Glutamatergic neuron (in vitro differentiated cells): Measurements from ENCODE around the gene CNBD2. TPM values are rescaled to one million over a fixed set of nuclear protein-coding genes. Genes with fewer than 3 reads are reported as not detected.
"Not testable (repeated sequence)": the region's sequence is repeated elsewhere in the genome, so short reads cannot be mapped to it uniquely, and the experiment has no call there.

Experiments used
- DNase-seq: peaks from one replicate; pipeline ENCODE4 v3.0.0; 2022
- H3K27ac Mint-ChIP-seq: one replicate; pipeline ENCODE4 v1.8.0; 2020; ENCODE audit warnings: mild to moderate bottlenecking, mixed read lengths, inconsistent platforms; ENCODE audit not compliant: unreplicated experiment
- H3K27me3 Mint-ChIP-seq: one replicate; pipeline ENCODE4 v1.8.0; 2020; ENCODE audit warnings: mild to moderate bottlenecking, moderate library complexity, mixed read lengths, inconsistent platforms; ENCODE audit not compliant: unreplicated experiment
- H3K36me3 Mint-ChIP-seq: one replicate; pipeline ENCODE4 v1.8.0; 2020; ENCODE audit warnings: mild to moderate bottlenecking, mixed read lengths, inconsistent platforms; ENCODE audit not compliant: unreplicated experiment
- H3K4me1 Mint-ChIP-seq: one replicate; pipeline ENCODE4 v1.8.0; 2020; ENCODE audit warnings: mild to moderate bottlenecking, low read depth, mixed read lengths, inconsistent platforms; ENCODE audit not compliant: unreplicated experiment
- H3K4me3 Mint-ChIP-seq: one replicate; pipeline ENCODE4 v1.8.0; 2020; ENCODE audit warnings: mild to moderate bottlenecking, mixed read lengths, inconsistent platforms; ENCODE audit not compliant: unreplicated experiment
- H3K9me3 Mint-ChIP-seq: one replicate; pipeline ENCODE4 v1.8.0; 2020; ENCODE audit warnings: mild to moderate bottlenecking, moderate library complexity, mixed read lengths, inconsistent platforms; ENCODE audit not compliant: unreplicated experiment
- CTCF ChIP-seq: fragments of 200-600 bp; sonication (generic); IDR thresholded peaks from one replicate; pipeline ENCODE4 v1.5.0; 2021; ENCODE audit not compliant: partially characterized antibody, unreplicated experiment
- total RNA-seq: library from RNA; stranded (reverse); fragmentation: NEBNext Ultra II Directional; extraction: Animal tissue kit (Norgen Biotek cat#: 25700); gene quantifications from one replicate; pipeline ENCODE4 v1.2.1, GENCODE V29; 2021; ENCODE audit not compliant: unreplicated experiment

Gene CNBD2
- total RNA-seq, 1 donor from 2014 or later, result 4.7 TPM

- peak; percentile 93 for DNase-seq
- Mint-ChIP-seq H3K27me3 (peaks cover 4% of the 10 kb centered on the region), H3K4me3 (no peak overlapping the region), H3K9me3 (no peaks in the 10 kb centered on the region), H3K4me1 (peaks cover 11% of the 10 kb centered on the region), H3K36me3 (no peaks in the 10 kb centered on the region), H3K27ac (no peak overlapping the region)
- TF ChIP-seq CTCF, result peak; percentile 77
These were observed 26.6 kb downstream of the CNBD2 start for GRCh38 chr20:35994994-35995453.

DNA sequence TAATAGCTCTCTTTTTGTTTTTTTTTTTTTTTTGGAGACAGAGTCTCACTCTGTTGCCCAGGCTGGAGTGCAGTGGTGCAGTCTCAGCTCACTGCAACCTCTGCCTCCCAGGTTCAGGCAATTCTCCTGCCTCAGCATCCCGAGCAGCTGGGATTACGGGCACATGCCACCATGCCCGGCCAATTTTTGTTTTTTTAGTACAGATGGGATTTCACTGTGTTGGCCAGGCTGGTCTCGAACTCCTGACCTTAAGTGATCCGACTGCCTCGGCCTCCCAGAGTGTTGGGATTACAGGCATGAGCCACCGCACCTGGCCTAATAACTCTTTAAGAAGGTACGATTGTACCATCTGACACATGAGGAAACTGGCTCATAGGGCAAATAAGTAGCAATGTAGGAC lies 28.1 kb downstream of the CNBD2 start:
- peaks cover 11% of the 10 kb centered on the region for H3K4me1 Mint-ChIP-seq
- not testable (repeated sequence) for H3K4me3 Mint-ChIP-seq, H3K36me3 Mint-ChIP-seq, H3K27ac Mint-ChIP-seq, DNase-seq, H3K9me3 Mint-ChIP-seq, H3K27me3 Mint-ChIP-seq

DNA sequence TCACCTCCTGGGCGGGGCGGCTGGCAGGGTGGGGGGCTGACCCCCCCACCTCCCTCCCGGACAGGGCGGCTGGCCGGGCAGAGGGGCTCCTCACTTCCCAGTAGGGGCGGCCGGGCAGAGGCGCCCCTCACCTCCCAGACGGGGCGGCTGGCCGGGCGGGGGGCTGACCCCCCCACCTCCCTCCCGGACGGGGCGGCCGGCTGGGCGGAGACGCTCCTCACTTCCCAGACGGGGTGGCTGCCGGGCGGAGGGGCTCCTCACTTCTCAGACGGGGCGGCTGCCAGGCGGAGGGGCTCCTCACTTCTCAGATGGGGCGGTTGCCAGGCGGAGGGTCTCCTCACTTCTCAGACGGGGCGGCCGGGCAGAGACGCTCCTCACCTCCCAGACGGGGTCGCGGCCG lies 32.9 kb downstream of the CNBD2 start:
- Mint-ChIP-seq H3K36me3 (peaks cover 19% of the 10 kb centered on the region), H3K9me3 (peaks cover 10% of the 10 kb centered on the region)
- H3K27me3 Mint-ChIP-seq, DNase-seq, H3K4me3 Mint-ChIP-seq, H3K27ac Mint-ChIP-seq, H3K4me1 Mint-ChIP-seq: not testable (repeated sequence)

- DNase-seq, result no peak
- H3K4me3 Mint-ChIP-seq, result no peak overlapping the region
- H3K36me3 Mint-ChIP-seq, result peaks cover 19% of the 10 kb centered on the region
- H3K9me3 Mint-ChIP-seq, result peaks cover 10% of the 10 kb centered on the region
- H3K27ac Mint-ChIP-seq, result no peak overlapping the region
- TF ChIP-seq CTCF, result no peak
- no peaks in the 10 kb centered on the region for H3K4me1 Mint-ChIP-seq
- H3K27me3 Mint-ChIP-seq, result peaks cover 2% of the 10 kb centered on the region
These were observed 34.5 kb downstream of the CNBD2 start for GRCh38 chr20:36002855-36003254.

GRCh38 chr20:36004045-36004444 lies 35.7 kb downstream of the CNBD2 start:
- Mint-ChIP-seq H3K36me3 (peaks cover 19% of the 10 kb centered on the region), H3K9me3 (peaks cover 10% of the 10 kb centered on the region), H3K27me3 (peaks cover 2% of the 10 kb centered on the region), H3K4me1 (no peaks in the 10 kb centered on the region), H3K27ac (no peak overlapping the region), H3K4me3 (no peak overlapping the region)
- no peak for TF ChIP-seq CTCF
- DNase-seq, result no peak

GRCh38 chr20:36008461-36009035 lies 40.2 kb downstream of the CNBD2 start:
- H3K4me3 Mint-ChIP-seq, result no peak overlapping the region
- TF ChIP-seq CTCF, result no peak
- peaks cover 2% of the 10 kb centered on the region for H3K9me3 Mint-ChIP-seq
- no peak for DNase-seq
- peaks cover 8% of the 10 kb centered on the region for H3K36me3 Mint-ChIP-seq
- H3K27ac Mint-ChIP-seq, result no peak overlapping the region
- H3K27me3 Mint-ChIP-seq, result peaks cover 7% of the 10 kb centered on the region
- peaks cover 3% of the 10 kb centered on the region for H3K4me1 Mint-ChIP-seq
